HCT116 (cell line): Measurements from ENCODE around the gene ROBO1.

Experiments
- CEBPB ChIP-seq: IDR thresholded peaks from 2 replicates; pipeline ENCODE4 v1.6.1; 2012; ENCODE audit warnings: low read depth
- CTCF ChIP-seq, 3 experiments: fragments of 200-600 bp in 1 of 3; sonication (generic) in 1 of 3; IDR thresholded peaks in 2 of 3; conservative IDR thresholded peaks in 1 of 3; 2 replicates each; pipeline ENCODE4 v1.5.1; 2012 to 2017; ENCODE audit warnings: low read depth in 2 of 3, low read length in 2 of 3, antibody characterized with exemption in 1 of 3, borderline replicate concordance in 1 of 3, control low read depth in 1 of 3, mild to moderate bottlenecking in 1 of 3, mixed read lengths in 1 of 3, mixed run types in 1 of 3, moderate library complexity in 1 of 3; ENCODE audit not compliant: insufficient read depth in 1 of 3
- EZH2 ChIP-seq: fragments of 200-600 bp; sonication (generic); IDR thresholded peaks from 2 replicates; pipeline ENCODE4 v1.6.1; 2017; ENCODE audit warnings: antibody characterized with exemption, mixed run types
- EZH2phosphoT487 ChIP-seq: fragments of 200-600 bp; IDR thresholded peaks from 2 replicates; pipeline ENCODE4 v1.6.1; 2018; ENCODE audit warnings: antibody characterized with exemption, borderline replicate concordance
- MAX ChIP-seq: IDR thresholded peaks from 2 replicates; pipeline ENCODE4 v1.6.1; 2012
- POLR2A ChIP-seq: IDR thresholded peaks from 2 replicates; pipeline ENCODE4 v1.7.0; 2011; ENCODE audit warnings: borderline replicate concordance; ENCODE audit not compliant: insufficient read depth, insufficient read length; ENCODE audit errors: extremely low read depth
- POLR2AphosphoS5 ChIP-seq: IDR thresholded peaks from 2 replicates; pipeline ENCODE4 v1.6.1; 2011; ENCODE audit warnings: mild to moderate bottlenecking, low read depth, low read length, moderate library complexity
- RAD21 ChIP-seq: IDR thresholded peaks from 2 replicates; pipeline ENCODE4 v1.6.1; 2012; ENCODE audit warnings: low read depth, mild to moderate bottlenecking
- YY1 ChIP-seq: IDR thresholded peaks from 2 replicates; pipeline ENCODE4 v1.6.1; 2011; ENCODE audit warnings: low read length, low read depth, moderate library complexity, mild to moderate bottlenecking; ENCODE audit not compliant: insufficient replicate concordance; ENCODE audit errors: extremely low read depth
- ZFX ChIP-seq: fragments of 450-650 bp; IDR thresholded peaks from 2 replicates; pipeline ENCODE4 v1.6.1; 2017
- ZNF274 ChIP-seq: fragments of 200-500 bp; sonication (Bioruptor generic); IDR thresholded peaks from 2 replicates; pipeline ENCODE4 v1.6.1; 2014; ENCODE audit warnings: mild to moderate bottlenecking, low read depth, low read length, inconsistent platforms
- TF ChIP-seq, protein P1 (sequence below): IDR thresholded peaks from 2 replicates; pipeline ENCODE4 v1.6.1; 2012

- no peak for TF ChIP-seq POLR2A
- TF ChIP-seq EZH2, result no peak
- TF ChIP-seq POLR2AphosphoS5, result no peak
- TF ChIP-seq CTCF (IDR thresholded peaks at IDR 0.05 in 2 of 3, conservative IDR thresholded peaks at IDR 0.05 in 1 of 3; ENCODE audit: borderline replicate concordance in 1 of 3, insufficient read depth in 1 of 3, low read depth in 2 of 3, low read length in 2 of 3), result no peak
- no peak for TF ChIP-seq YY1
- no peak for TF ChIP-seq MAX
- TF ChIP-seq RAD21, result no peak
- no peak for TF ChIP-seq EZH2phosphoT487
- TF ChIP-seq ZNF274, result no peak
- TF ChIP-seq CEBPB, result no peak
- TF ChIP-seq, protein P1, sequence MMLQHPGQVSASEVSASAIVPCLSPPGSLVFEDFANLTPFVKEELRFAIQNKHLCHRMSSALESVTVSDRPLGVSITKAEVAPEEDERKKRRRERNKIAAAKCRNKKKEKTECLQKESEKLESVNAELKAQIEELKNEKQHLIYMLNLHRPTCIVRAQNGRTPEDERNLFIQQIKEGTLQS, result no peak
- no peak for TF ChIP-seq ZFX
These were observed 861.6 kb downstream of the ROBO1 start for GRCh38 chr3:78906245-78906644.
